H1 (cell line): ENCODE results near the gene TJP3.

Experiments
- CBX5 ChIP-seq: fragments of 300-800, 300-1000 bp; sonication (generic); IDR thresholded peaks from 2 replicates; pipeline ENCODE4 v1.7.1; 2016; ENCODE audit warnings: antibody characterized with exemption, low read length, low read depth
- CEBPB ChIP-seq: IDR thresholded peaks from 2 replicates; pipeline ENCODE4 v1.6.1; 2012; ENCODE audit warnings: low read depth, low read length
- GTF2F1 ChIP-seq: IDR thresholded peaks from 2 replicates; pipeline ENCODE4 v1.6.1; 2012; ENCODE audit warnings: low read depth, low read length, improper control_type of control experiment, borderline replicate concordance
- PHF8 ChIP-seq: fragments of 200-600 bp; sonication (generic); conservative IDR thresholded peaks from 2 replicates; pipeline ENCODE4 v1.7.1; 2012; ENCODE audit warnings: low read depth, mild to moderate bottlenecking, inconsistent platforms, low read length, moderate library complexity
- POLR2AphosphoS5 ChIP-seq: IDR thresholded peaks from 2 replicates; pipeline ENCODE4 v1.6.1; 2011; ENCODE audit warnings: low read depth, low read length
- SP2 ChIP-seq: IDR thresholded peaks from 2 replicates; pipeline ENCODE4 v1.6.1; 2012; ENCODE audit warnings: mild to moderate bottlenecking, low read length, inconsistent platforms
- ZNF274 ChIP-seq: IDR thresholded peaks from 2 replicates; pipeline ENCODE4 v1.7.0; 2012; ENCODE audit warnings: low read length, borderline replicate concordance; ENCODE audit errors: extremely low read depth
- TF ChIP-seq, protein P1 (sequence below), 3 experiments: IDR thresholded peaks; 1 replicate in 2 of 3; 2 replicates in 1 of 3; pipeline versions ENCODE4 v1.5.1 to v1.6.1; 2011; ENCODE audit warnings: low read length in 3 of 3, mild to moderate bottlenecking in 3 of 3, inconsistent platforms in 2 of 3, low read depth in 1 of 3, moderate library complexity in 1 of 3; ENCODE audit not compliant: insufficient read depth in 1 of 3; ENCODE audit errors: control extremely low read depth in 1 of 3

DNA sequence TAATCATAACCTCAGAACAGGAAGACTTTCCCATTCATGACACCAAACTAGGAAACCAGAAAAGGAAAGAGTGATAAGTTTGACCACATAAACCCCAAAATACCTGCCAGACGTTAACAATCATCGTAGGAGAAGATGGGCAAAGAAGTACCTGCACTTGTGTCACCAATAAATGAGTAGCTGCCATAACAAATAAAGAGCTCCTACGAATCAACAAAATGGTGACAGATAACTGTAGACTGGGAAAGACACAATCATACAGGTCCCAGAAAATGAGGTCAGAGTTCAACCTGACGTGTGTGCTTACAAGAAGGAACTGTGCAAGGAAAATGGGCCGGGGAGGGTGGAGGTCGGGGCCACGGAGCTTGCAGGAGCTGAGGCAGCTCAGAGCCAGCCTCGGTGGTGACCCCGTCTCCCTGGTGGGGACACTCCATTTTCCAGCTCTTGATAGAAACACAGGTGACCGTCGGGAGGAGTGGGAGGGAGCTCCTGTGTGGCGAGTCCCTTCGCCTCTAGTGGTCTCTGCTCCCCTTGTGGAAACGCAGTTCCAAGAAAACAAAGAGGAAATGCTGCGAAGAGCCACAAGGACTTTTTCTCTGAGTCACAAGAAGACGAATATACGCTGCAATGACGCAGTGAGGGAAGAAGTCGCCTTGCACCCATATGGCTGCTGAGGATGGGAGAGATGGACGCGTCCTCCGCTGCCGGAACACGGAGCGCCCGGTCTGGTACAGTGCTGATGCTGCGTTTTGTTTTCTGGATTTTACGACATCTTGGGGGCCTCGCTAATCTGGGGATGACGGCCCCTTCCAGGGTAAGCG is 17.4 kb upstream of the TJP3 start:
- TF ChIP-seq CBX5 (no peak), ZNF274 (no peak), CEBPB (no peak), PHF8 (no peak), SP2 (no peak), POLR2AphosphoS5 (no peak), GTF2F1 (no peak)
- TF ChIP-seq, protein P1, sequence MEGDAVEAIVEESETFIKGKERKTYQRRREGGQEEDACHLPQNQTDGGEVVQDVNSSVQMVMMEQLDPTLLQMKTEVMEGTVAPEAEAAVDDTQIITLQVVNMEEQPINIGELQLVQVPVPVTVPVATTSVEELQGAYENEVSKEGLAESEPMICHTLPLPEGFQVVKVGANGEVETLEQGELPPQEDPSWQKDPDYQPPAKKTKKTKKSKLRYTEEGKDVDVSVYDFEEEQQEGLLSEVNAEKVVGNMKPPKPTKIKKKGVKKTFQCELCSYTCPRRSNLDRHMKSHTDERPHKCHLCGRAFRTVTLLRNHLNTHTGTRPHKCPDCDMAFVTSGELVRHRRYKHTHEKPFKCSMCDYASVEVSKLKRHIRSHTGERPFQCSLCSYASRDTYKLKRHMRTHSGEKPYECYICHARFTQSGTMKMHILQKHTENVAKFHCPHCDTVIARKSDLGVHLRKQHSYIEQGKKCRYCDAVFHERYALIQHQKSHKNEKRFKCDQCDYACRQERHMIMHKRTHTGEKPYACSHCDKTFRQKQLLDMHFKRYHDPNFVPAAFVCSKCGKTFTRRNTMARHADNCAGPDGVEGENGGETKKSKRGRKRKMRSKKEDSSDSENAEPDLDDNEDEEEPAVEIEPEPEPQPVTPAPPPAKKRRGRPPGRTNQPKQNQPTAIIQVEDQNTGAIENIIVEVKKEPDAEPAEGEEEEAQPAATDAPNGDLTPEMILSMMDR (IDR thresholded peaks at IDR 0.05; ENCODE audit: control extremely low read depth in 1 of 3, insufficient read depth in 1 of 3, low read depth in 1 of 3, low read length in 3 of 3): no peak
